Keratinocyte (primary cell): ENCODE results near the gene CBFA2T3.

ENCODE experiments used
- CTCF ChIP-seq, 3 experiments: IDR thresholded peaks in 1 of 3; conservative IDR thresholded peaks in 1 of 3; optimal IDR thresholded peaks in 1 of 3; 2 replicates in 2 of 3; 3 replicates in 1 of 3; pipeline versions ENCODE3 to v1.5.1; 2011; ENCODE audit warnings: low read length in 3 of 3, mild to moderate bottlenecking in 3 of 3, moderate library complexity in 2 of 3, control low read depth in 1 of 3, inconsistent platforms in 1 of 3; ENCODE audit not compliant: insufficient read depth in 2 of 3; ENCODE audit errors: extremely low read depth in 1 of 3
- EZH2 ChIP-seq: IDR thresholded peaks from one replicate; pipeline ENCODE4 v1.6.1; 2012; ENCODE audit warnings: inconsistent platforms, mild to moderate bottlenecking, low read length, moderate library complexity

- TF ChIP-seq CTCF (optimal IDR thresholded peaks at IDR 0.05 in 1 of 3, IDR thresholded peaks at IDR 0.05 in 1 of 3, conservative IDR thresholded peaks at IDR 0.05 in 1 of 3; ENCODE audit: extremely low read depth in 1 of 3, insufficient read depth in 2 of 3, low read length in 3 of 3) (no peak), EZH2 (no peak)
Observed at GRCh38 chr16:88962478-88963152, 14.4 kb downstream of the CBFA2T3 start.
